T-helper 1 cell treated with Interleukin-12 subunit alpha and Interleukin-12 subunit beta and Interleukin-4 antibody, amounts not matched to agents 30 μg/mL and 1 μg/mL, for 36 hours (primary cell): Measurements from ENCODE around the gene SENP5.
"Not testable (repeated sequence)": the region's sequence is repeated elsewhere in the genome, so short reads cannot be mapped to it uniquely, and the experiment has no call there.

Experiments used
- H3K27ac Mint-ChIP-seq: one replicate; pipeline ENCODE4 v1.8.0; 2021; ENCODE audit warnings: mild to moderate bottlenecking, mixed read lengths
- H3K27me3 Mint-ChIP-seq: one replicate; pipeline ENCODE4 v1.8.0; 2021; ENCODE audit warnings: low read depth, mixed read lengths
- H3K36me3 Mint-ChIP-seq: one replicate; pipeline ENCODE4 v1.8.0; 2021; ENCODE audit warnings: low read depth, mixed read lengths
- H3K4me1 Mint-ChIP-seq: one replicate; pipeline ENCODE4 v1.8.0; 2021; ENCODE audit warnings: low read depth, mixed read lengths
- H3K4me3 Mint-ChIP-seq: one replicate; pipeline ENCODE4 v1.8.0; 2021; ENCODE audit warnings: mild to moderate bottlenecking, moderate library complexity, mixed read lengths
- H3K9me3 Mint-ChIP-seq: one replicate; pipeline ENCODE4 v1.8.0; 2021; ENCODE audit warnings: mixed read lengths

The SENP5 gene, protein sequence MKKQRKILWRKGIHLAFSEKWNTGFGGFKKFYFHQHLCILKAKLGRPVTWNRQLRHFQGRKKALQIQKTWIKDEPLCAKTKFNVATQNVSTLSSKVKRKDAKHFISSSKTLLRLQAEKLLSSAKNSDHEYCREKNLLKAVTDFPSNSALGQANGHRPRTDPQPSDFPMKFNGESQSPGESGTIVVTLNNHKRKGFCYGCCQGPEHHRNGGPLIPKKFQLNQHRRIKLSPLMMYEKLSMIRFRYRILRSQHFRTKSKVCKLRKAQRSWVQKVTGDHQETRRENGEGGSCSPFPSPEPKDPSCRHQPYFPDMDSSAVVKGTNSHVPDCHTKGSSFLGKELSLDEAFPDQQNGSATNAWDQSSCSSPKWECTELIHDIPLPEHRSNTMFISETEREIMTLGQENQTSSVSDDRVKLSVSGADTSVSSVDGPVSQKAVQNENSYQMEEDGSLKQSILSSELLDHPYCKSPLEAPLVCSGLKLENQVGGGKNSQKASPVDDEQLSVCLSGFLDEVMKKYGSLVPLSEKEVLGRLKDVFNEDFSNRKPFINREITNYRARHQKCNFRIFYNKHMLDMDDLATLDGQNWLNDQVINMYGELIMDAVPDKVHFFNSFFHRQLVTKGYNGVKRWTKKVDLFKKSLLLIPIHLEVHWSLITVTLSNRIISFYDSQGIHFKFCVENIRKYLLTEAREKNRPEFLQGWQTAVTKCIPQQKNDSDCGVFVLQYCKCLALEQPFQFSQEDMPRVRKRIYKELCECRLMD

DNA sequence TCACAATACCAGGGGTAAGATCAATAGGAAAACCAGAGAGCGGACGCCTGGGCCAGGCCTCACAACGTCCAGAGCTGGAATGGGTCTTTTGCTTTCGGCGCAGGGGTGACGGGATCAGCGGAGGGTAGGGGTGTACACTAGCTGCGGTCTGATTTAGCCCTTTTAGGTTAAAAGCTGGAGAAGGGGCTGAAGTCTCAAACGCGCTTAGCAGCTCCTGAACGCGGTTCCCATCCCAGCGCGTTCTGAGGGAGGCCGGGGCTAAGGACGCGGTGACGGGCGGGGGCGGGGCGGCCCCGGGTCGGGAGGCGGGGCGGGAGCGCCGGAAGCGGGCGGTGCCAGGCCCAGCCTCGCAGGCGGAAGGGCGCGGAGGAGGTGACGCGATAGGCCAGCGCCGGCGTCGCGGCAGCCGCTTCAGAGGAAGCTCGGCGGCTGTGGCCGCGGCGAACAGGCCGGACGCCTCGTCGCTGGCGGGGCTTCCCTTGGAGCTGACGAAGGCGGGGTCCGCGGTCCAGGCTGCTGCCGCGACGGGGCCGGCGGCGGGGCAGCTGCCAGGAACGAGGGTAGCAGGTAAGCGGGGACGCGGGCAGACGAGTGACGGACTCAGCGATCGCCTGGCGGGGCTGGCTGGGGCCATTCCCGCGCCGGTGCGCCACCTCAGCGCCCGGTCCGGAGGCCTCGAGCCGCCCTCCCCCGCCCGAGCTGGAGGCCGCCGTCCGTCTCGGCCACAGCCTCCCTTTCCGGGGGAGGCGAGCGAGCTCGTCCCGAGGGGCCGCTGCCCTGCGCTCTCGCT lies at the start of gene SENP5:
Gene SENP5 (plus strand): TSS at position 414 of the 790 bp plus-strand sequence. CDS start 17,262 bp downstream, outside the sequence.
- H3K27ac Mint-ChIP-seq = peak within 1 kb of the TSS; percentile 98
- no peaks in the 10 kb centered on the region for H3K27me3 Mint-ChIP-seq
- peak within 1 kb of the TSS; percentile 97 for H3K4me3 Mint-ChIP-seq
- peaks cover 7% of the 10 kb centered on the region for H3K9me3 Mint-ChIP-seq
- peaks cover 18% of the 10 kb centered on the region for H3K4me1 Mint-ChIP-seq
- peaks cover 5% of the 10 kb centered on the region for H3K36me3 Mint-ChIP-seq

DNA sequence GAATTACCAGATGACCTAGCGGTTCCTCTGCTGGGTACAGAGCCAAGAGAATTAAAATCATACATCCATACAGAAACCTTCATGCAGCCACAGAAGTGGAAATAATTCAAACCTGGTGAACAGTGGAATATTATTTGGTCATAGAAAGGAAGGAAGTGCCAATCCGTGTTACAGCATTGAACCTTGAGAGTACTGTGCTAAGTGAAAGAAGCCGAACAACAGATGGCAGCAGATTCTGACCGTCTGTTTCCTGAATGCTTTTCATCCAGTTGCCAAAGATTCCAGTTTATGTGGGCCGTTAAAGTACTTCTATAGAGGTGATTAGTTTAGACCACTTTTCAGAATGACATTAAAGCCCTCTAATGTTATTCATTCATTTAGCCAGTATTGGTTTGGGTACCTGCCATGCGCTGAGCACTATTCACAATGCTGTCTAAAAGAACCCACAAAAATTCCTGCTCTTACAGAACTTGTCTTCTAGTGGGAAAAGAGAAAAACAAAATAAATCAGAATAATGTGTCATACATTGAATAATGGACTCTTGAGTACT lies 45.8 kb upstream of the SENP5 start:
- Mint-ChIP-seq H3K9me3 (no peaks in the 10 kb centered on the region), H3K27me3 (no peaks in the 10 kb centered on the region), H3K4me3 (no peak overlapping the region), H3K4me1 (no peaks in the 10 kb centered on the region), H3K36me3 (peaks cover 35% of the 10 kb centered on the region), H3K27ac (no peak overlapping the region)

DNA sequence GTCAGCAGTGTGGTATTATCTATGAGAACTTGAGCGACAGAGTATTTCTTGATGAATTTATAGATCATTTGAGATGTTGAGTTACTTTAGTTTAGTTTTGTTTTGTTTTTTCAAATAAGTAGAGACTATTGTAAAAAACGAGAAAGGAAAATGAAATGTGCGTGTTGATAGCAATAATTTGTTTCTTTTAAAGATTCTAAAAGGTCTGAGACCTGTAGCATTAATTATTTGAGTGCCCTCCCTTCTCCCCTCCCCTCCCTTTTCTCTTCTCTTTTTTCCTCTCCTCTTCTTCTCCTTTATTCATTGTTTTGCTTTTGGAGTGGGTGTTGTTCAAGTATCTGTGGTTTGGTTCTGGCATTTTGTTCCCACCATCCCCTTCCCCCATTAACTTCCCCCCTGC lies 38.1 kb upstream of the SENP5 start:
- H3K27ac Mint-ChIP-seq, H3K9me3 Mint-ChIP-seq, H3K27me3 Mint-ChIP-seq, H3K4me3 Mint-ChIP-seq, H3K4me1 Mint-ChIP-seq: not testable (repeated sequence)
- peaks cover 22% of the 10 kb centered on the region for H3K36me3 Mint-ChIP-seq

DNA sequence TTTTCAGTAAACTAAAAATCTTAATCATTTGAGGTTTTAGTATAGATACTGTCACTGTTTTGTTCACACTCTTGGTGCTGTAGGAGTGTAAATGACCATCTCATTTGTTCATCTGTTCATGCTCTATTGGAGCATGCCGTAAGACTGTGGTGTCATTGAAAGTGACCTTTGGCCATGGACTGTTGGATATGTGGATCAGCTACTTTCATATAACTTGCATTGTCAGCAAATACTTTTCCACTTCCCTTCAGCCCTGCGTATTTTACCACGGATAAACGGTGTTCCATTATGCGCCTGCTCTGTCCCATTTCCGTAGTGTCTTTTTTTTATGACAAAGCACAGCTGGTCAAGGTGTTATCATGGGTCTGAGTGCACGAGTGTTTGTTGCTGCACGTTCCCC lies 32.6 kb upstream of the SENP5 start:
- H3K27me3 Mint-ChIP-seq = no peaks in the 10 kb centered on the region
- peaks cover 8% of the 10 kb centered on the region for H3K36me3 Mint-ChIP-seq
- no peaks in the 10 kb centered on the region for H3K9me3 Mint-ChIP-seq
- no peak overlapping the region for H3K27ac Mint-ChIP-seq
- no peak overlapping the region for H3K4me3 Mint-ChIP-seq
- peaks cover 3% of the 10 kb centered on the region for H3K4me1 Mint-ChIP-seq

DNA sequence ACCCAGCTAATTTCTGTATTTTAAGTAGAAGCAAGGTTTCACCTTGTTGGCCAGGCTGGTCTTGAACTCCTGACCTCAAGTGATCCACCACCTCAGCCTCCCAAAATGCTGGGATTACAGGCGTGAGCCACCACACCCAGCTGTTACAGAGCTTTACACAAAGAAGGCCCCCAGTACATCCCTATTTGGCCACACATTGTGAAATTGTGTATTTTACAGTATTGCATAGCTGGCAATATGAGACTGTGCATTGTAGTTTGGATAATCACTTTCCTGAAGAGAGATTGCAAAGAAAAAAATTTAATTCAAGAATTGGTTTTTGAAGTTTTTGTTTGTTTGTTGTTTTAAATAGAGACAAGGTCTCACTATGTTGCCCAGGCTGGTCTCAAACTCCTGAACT lies 31.1 kb upstream of the SENP5 start:
- H3K27ac Mint-ChIP-seq, H3K36me3 Mint-ChIP-seq, H3K27me3 Mint-ChIP-seq, H3K4me3 Mint-ChIP-seq, H3K4me1 Mint-ChIP-seq, H3K9me3 Mint-ChIP-seq: not testable (repeated sequence)

DNA sequence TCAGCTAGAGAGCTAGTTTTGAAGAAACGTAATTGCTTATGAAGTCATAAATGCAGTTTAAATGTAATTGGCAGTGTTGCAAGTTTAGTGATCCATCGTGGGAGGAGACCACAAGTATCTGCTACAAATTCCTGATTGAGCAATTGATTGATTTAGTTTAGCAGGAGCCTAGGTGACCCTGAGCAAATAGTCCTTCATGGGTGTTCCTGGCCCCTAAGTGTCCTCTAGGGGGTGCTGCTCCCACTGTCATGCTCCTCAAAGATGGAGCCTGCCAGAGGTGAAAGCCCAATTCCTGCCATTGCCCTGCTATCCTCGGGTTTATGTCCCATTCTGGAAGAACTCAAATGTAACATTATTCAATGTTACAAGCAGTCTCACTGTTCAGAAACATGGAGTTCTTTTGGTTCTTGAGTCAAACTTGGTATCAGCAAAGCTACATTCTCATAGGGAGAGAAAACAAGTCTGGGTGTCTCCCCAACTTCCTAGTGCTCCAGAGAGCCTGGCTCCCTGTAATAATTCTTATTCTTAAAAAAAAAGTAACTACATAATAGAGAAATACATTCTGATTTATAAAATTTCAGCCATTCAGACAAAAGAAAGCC lies 29.8 kb upstream of the SENP5 start:
- Mint-ChIP-seq H3K27ac (no peak overlapping the region), H3K4me1 (peaks cover 3% of the 10 kb centered on the region), H3K9me3 (no peaks in the 10 kb centered on the region), H3K27me3 (no peaks in the 10 kb centered on the region), H3K36me3 (peaks cover 2% of the 10 kb centered on the region), H3K4me3 (no peak overlapping the region)

DNA sequence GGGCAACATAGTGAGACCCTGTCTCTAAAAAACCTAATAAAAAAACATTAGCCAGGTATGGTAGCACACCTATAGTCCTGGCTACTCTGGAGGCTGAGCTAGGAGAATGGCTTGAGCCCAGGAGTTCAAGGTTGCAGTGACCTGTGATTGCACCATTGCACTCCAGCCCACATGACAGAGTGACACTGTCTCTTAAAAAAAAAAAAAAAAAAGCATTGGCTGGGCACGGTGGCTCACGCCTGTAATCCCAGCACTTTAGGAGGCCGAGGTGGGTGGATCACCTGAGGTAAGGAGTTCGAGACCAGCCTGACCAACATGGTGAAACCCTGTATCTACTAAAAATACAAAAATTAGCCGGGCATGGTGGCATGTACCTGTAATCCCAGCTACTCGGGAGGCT lies 28.4 kb upstream of the SENP5 start:
- H3K27ac Mint-ChIP-seq, H3K9me3 Mint-ChIP-seq, H3K36me3 Mint-ChIP-seq, H3K4me3 Mint-ChIP-seq, H3K27me3 Mint-ChIP-seq, H3K4me1 Mint-ChIP-seq: not testable (repeated sequence)

DNA sequence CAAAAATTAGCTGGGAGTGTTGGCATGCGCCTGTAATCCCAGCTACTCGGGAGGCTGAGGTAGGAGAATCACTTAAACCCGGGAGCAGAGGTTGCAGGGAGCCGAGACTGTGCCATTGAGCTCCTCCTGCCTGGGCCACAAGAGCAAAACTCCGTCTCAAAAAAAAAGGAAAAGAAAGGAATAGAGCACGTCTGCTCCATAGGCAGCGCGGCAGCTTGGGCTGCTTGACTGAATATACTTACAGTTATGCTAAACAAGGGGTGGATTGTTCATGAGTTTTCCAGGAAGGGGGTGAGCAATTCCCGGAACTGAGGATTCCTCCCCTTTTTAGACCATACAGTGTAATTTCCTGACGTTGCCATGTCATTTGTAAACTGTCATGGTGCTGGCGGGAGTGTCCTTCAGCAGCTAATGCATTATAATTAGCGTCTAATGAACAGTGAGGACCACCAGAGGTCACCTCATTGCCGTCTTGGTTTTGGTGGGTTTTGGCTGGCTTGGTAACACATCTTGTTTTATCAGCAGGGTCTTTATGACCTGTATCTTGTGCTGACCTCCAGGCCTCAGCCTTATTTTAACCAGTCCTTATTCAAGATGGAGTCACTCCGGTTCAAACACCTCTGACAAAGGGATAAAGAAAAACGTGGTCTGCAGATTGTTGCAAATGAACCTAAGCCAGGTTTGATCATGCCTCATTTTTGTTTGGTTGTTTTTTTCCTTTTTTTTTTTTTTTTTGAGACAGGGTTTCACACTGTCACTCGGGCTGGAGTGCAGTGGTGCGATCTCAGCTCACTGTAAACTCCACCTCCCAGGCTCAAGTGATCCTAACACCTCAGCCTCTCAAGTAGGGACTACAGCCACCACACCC lies 24.9 kb upstream of the SENP5 start:
- Mint-ChIP-seq H3K27ac (no peak overlapping the region), H3K9me3 (no peaks in the 10 kb centered on the region), H3K4me3 (no peak overlapping the region), H3K27me3 (no peaks in the 10 kb centered on the region), H3K36me3 (no peaks in the 10 kb centered on the region), H3K4me1 (no peaks in the 10 kb centered on the region)

DNA sequence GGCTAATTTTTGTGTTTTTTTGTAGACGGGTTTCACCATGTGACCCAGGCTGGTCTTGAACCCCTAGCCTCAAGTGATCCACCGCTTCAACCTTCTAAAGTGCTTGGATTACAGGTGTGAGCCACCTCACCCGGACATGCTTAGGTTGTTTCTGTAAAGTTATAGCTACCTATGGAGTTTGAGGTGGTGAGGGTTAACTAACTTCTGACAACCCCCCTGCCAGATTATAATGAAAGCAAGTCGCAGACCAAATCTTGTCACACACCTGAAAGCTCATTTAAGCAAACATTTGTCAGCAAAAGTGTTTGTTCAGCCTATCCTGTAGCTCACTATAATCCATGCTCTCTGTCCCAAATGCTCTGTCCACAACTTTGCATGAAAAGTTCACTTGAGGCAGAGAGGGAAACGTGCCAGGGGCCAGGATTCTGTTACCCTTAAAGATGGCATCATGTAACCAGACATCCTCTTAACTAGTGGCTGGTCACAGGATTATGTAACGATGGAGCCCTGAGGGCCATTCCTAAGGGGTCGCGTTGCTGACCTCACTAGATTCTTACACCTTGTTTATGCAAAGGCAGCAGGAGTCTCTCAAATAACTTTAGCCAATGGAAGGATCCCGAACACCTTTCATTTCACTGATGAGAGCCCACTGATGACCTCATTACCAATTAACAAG lies 24.1 kb upstream of the SENP5 start:
- Mint-ChIP-seq H3K4me1 (no peaks in the 10 kb centered on the region), H3K27me3 (no peaks in the 10 kb centered on the region), H3K27ac (no peak overlapping the region), H3K9me3 (no peaks in the 10 kb centered on the region), H3K36me3 (no peaks in the 10 kb centered on the region), H3K4me3 (no peak overlapping the region)

DNA sequence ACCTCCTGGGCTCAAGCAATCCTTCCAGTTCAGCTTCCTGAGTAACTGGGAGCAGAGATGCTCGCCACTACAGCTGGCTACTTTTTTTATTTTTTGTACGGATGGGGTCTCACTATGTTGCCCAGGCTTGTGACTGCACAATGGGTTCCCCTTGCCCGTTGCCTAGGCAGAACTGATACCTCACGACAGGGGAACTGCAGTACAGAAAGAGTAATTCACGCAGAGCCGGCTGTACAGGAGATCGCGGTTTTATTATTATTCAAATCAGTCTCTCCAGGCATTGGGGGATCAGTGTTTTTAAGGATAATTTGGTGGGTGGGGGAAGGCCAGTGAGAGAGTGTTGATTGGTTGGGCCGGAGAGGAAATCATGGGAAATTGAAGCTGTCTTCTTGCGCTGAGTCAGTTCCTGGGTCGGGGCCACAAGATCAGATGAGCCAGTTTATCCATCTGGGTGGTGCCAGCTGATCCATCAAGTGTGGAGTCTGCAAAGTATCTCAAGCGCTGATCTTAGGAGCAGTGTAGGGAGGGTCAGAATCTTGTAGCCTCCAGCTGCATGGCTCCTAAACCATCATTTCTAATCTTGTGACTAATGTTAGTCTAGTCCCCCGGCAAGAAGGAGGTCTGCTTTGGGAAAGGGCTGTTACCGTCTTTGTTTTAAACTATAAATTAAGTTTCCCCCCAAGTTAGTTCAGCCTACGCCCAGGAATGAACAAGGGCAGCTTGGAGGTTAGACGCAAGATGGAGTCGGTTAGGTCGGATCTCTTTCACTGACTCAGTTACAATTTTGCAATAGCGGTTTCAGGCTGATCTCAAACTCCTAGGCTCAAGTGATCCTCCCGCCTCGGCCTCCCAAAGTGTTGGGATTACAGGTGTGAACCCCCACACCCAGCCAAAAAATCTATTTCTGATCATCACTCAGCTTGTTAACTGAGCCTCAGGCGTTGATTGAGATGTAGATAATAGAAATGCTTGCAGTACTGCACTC lies 23.2 kb upstream of the SENP5 start:
- not testable (repeated sequence) for H3K9me3 Mint-ChIP-seq, H3K4me1 Mint-ChIP-seq, H3K4me3 Mint-ChIP-seq, H3K27me3 Mint-ChIP-seq, H3K27ac Mint-ChIP-seq, H3K36me3 Mint-ChIP-seq

DNA sequence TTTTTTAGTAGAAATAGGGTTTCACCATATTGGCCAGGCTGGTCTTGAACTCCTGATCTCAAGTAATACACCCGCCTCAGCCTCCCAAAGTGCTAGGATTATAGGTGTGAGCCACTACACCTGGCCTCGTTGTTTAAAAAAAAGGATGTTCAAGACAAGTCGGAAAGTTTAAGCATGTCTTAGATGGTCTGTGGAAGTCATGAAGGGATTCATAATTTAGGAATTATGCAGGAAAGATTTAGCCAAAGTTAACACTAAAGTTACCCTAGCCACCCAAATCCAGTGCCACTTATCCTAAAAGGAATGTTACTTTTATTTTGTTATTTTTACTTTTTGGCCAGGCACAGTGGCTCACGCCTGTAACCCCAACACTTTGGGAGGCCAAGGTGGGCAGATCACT lies 19.3 kb upstream of the SENP5 start:
- H3K4me1 Mint-ChIP-seq, H3K36me3 Mint-ChIP-seq, H3K4me3 Mint-ChIP-seq, H3K9me3 Mint-ChIP-seq, H3K27ac Mint-ChIP-seq: not testable (repeated sequence)
- H3K27me3 Mint-ChIP-seq = peaks cover 12% of the 10 kb centered on the region

DNA sequence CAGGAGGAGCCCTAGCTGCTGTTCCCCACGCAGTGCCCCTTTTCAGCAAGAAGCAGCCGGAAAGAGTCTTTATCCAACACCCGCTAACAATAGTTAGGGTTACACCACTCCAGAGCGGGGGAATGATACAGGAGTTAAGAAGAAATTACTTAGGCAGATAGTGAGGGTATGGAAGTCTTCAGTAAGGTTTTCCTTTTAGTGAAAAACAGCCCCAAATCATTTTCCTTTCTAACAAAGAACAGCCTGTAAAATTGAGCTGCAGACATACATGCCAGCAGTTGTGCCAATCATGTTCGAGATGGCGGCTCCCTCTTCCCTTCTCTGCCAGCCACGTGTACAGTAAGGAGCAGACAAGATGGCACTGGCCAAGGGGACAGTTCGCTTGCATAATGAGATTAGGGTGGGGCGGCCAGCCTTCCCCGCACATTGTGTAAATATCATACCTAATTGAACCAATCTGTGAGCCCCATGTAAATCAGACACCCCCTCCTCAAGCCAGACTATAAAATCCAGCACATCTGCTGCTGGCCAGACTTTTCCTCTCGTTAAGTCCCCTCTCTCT lies 18.5 kb upstream of the SENP5 start:
- Mint-ChIP-seq H3K9me3 (no peaks in the 10 kb centered on the region), H3K4me3 (no peak overlapping the region), H3K36me3 (no peaks in the 10 kb centered on the region), H3K4me1 (no peaks in the 10 kb centered on the region), H3K27ac (no peak overlapping the region), H3K27me3 (peaks cover 12% of the 10 kb centered on the region)
